Mucosa of descending colon (tissue), 3 donors: Measurements from ENCODE around the gene TAF4B. TPM values are rescaled to one million over a fixed set of nuclear protein-coding genes. Genes with fewer than 3 reads are reported as not detected.

Source experiments
- ATAC-seq: fragments of 200-7000 bp; cut with Tn5 transposase; one replicate; pipeline ENCODE4 v1.9.1; 2020; ENCODE audit warnings: mild to moderate bottlenecking, moderate library complexity
- DNase-seq, 3 donors: peaks; one replicate each; pipeline ENCODE4 v3.0.0-alpha.2; 2020
- H3K36me3 ChIP-seq: fragments of 200-600 bp; one replicate; pipeline ENCODE4 v1.8.0; 2021; ENCODE audit warnings: low read depth, mild to moderate bottlenecking
- H3K4me1 ChIP-seq: fragments of 200-600 bp; one replicate; pipeline ENCODE4 v1.8.0; 2021; ENCODE audit warnings: low read depth, mild to moderate bottlenecking
- H3K4me3 ChIP-seq: fragments of 200-600 bp; one replicate; pipeline ENCODE4 v1.8.0; 2021; ENCODE audit warnings: mild to moderate bottlenecking
- H3K9me3 ChIP-seq: fragments of 200-600 bp; one replicate; pipeline ENCODE4 v1.8.0; 2021; ENCODE audit warnings: mild to moderate bottlenecking
- CTCF ChIP-seq: fragments of 200-600 bp; IDR thresholded peaks from one replicate; pipeline ENCODE4 v1.8.0; 2022; ENCODE audit warnings: antibody characterized with exemption, mild to moderate bottlenecking
- intact Hi-C, 2 donors: fragments of 100-400 bp; cut with DNase I in 1 of 2; cut with micrococcal nuclease in 1 of 2; formaldehyde crosslinking; loops; one replicate each; pipeline versions ENCODE4 v1.11.0 to v1.11.1; 2022; cut with DNase I, micrococcal nuclease
- total RNA-seq, 3 donors: library from RNA; stranded (reverse); fragmentation: NEBNext Ultra II Directional in 2 of 3; extraction: Animal tissue kit (Norgen Biotek cat#: 25700) in 2 of 3; gene quantifications; one replicate each; pipeline versions ENCODE4 v1.2.1 to v1.2.4, GENCODE V29; 2021 to 2023
- donor health status: DM: no; HTN: no; CAD: no; lungs with moderate emphysema.
- donor health status: DM: no; HTN: no; CAD: no.
- donor health status: DM: no; HTN: yes; CAD: no.

The TAF4B gene
- total RNA-seq, 3 donors from 2014 or later = 3.4 to 4.1 (median 3.8) TPM

- intact Hi-C loops = no loop called here
- no peak for DNase-seq
- no peak for ATAC-seq
- Histone ChIP-seq H3K36me3 (no peaks in the 10 kb centered on the region), H3K4me1 (no peaks in the 10 kb centered on the region), H3K4me3 (no peak overlapping the region), H3K9me3 (no peaks in the 10 kb centered on the region)
- no peak for TF ChIP-seq CTCF
Observed at GRCh38 chr18:26394047-26394654, 167.9 kb downstream of the TAF4B start.

GRCh38 chr18:26397019-26397418 lies 170.8 kb downstream of the TAF4B start:
- no peak for TF ChIP-seq CTCF
- Histone ChIP-seq H3K4me1 (no peaks in the 10 kb centered on the region), H3K4me3 (no peak overlapping the region), H3K9me3 (no peaks in the 10 kb centered on the region), H3K36me3 (no peaks in the 10 kb centered on the region)
- no peak for ATAC-seq
- DNase-seq = no peak
- intact Hi-C loops = no loop called here

- DNase-seq = no peak
- Histone ChIP-seq H3K4me1 (no peaks in the 10 kb centered on the region), H3K9me3 (no peaks in the 10 kb centered on the region), H3K4me3 (no peak overlapping the region), H3K36me3 (no peaks in the 10 kb centered on the region)
- intact Hi-C loops = no loop called here
- no peak for TF ChIP-seq CTCF
- ATAC-seq = no peak
Observed at GRCh38 chr18:26403491-26403890, 177.2 kb downstream of the TAF4B start.

GRCh38 chr18:26405190-26405801 lies 179.1 kb downstream of the TAF4B start:
- no peak for TF ChIP-seq CTCF
- H3K36me3 ChIP-seq = no peaks in the 10 kb centered on the region
- intact Hi-C loops = no loop called here
- DNase-seq = peak in 1 of 3 donors; percentile 16
- no peak overlapping the region for H3K4me3 ChIP-seq
- H3K4me1 ChIP-seq = no peaks in the 10 kb centered on the region
- H3K9me3 ChIP-seq = no peaks in the 10 kb centered on the region
- peak; percentile 30 for ATAC-seq

- Histone ChIP-seq H3K4me3 (no peak overlapping the region), H3K4me1 (no peaks in the 10 kb centered on the region), H3K36me3 (no peaks in the 10 kb centered on the region), H3K9me3 (no peaks in the 10 kb centered on the region)
- ATAC-seq = no peak
- no peak for DNase-seq
- intact Hi-C loops = no loop called here
- no peak for TF ChIP-seq CTCF
Observed at GRCh38 chr18:26406324-26406723, 180.1 kb downstream of the TAF4B start.
